AG09309 (cell line): Measurements from ENCODE around the gene NAB2.

Experiments
- DNase-seq: peaks from one replicate; pipeline ENCODE4 v3.0.0-alpha.2; 2010; ENCODE audit warnings: low read depth
- H3K4me3 ChIP-seq: 2 replicates; pipeline ENCODE4 v1.5.1; 2011; ENCODE audit warnings: mild to moderate bottlenecking, low read depth, low read length, moderate library complexity; ENCODE audit not compliant: control insufficient read depth
- CTCF ChIP-seq: IDR thresholded peaks from 2 replicates; pipeline ENCODE4 v1.5.1; 2011; ENCODE audit warnings: mild to moderate bottlenecking, low read depth, low read length, inconsistent platforms; ENCODE audit not compliant: insufficient read depth, control insufficient read depth; ENCODE audit errors: missing control alignments

Gene NAB2, protein sequence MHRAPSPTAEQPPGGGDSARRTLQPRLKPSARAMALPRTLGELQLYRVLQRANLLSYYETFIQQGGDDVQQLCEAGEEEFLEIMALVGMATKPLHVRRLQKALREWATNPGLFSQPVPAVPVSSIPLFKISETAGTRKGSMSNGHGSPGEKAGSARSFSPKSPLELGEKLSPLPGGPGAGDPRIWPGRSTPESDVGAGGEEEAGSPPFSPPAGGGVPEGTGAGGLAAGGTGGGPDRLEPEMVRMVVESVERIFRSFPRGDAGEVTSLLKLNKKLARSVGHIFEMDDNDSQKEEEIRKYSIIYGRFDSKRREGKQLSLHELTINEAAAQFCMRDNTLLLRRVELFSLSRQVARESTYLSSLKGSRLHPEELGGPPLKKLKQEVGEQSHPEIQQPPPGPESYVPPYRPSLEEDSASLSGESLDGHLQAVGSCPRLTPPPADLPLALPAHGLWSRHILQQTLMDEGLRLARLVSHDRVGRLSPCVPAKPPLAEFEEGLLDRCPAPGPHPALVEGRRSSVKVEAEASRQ

DNA sequence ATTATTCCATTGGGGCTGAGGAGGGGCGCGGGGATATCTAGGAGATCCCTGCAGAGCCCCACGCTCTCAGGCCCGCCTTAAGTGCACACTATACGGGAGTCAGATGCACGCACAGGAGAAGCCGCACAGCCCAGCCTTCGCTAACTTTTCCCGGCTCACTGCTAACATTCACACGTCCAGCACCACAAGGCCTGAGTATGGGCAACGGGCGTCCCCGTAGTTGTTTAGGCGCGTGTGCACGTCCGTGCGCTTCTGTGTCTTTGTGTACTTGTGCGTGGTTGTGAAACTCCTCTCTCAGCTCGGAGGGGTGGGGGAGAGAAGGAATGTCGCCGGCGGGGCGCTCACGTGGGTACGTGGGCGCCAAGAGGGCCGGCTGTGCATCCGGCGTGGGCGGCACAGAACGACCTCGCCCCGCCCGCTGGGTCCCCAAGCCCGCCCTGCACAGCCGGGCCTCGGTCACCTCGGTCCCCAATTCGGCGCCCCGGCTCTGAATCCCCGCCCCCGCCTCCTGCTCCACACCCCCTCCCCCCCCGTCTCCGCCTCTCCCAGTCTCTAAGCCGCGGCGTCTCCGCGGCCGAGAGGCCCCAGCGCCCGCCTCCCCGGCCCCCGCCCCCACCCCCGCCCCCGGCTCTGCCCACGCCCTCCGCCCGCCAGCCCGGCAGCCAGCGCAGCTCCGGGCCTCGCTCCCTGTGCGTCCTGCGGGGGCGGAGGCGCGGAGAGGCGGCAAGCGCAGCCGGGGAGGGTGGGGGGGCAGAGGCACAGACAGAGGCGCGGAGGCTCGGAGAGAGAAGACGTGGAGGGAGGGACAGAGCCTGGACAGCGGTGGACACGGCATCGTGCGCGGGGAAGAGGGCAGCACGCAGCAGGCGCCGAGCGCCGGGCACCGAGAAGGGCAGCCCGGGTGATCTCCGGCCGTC, at the start of gene NAB2:
TSS of gene NAB2 (plus strand) at position 761 of the 917 bp plus-strand sequence. CDS start 158 bp downstream, outside the sequence.
- peak within 1 kb of the TSS; percentile 86 for H3K4me3 ChIP-seq
- peak; percentile 92 for DNase-seq
- no peak for TF ChIP-seq CTCF

GRCh38 chr12:57040211-57040610, 48.7 kb upstream of the NAB2 start:
- no peak for DNase-seq
- TF ChIP-seq CTCF = no peak
- no peak overlapping the region for H3K4me3 ChIP-seq

GRCh38 chr12:57040750-57041149, 48.2 kb upstream of the NAB2 start:
- H3K4me3 ChIP-seq = no peak overlapping the region
- DNase-seq = no peak
- TF ChIP-seq CTCF = no peak

- TF ChIP-seq CTCF = no peak
- no peak overlapping the region for H3K4me3 ChIP-seq
- DNase-seq = no peak
These were observed 46.2 kb upstream of the NAB2 start for GRCh38 chr12:57042695-57043094.

DNA sequence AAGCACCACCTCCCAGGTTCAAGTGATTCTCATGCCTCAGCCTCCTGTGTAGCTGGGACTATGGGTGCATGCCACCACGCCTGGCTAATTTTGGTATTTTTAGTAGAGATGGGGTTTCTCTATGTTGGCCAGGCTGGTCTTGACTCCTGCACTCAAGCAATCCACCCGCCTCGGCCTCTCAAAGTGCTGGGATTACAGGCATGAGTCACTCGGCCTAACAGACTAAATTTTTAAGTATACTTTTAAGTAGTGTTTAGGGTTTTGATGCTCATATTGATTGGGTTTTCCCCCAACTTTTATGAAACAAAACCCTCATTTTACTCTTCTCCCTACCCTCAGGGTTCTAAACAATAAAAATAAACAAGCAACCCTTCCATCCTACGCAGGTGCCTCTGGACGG, 44.4 kb upstream of the NAB2 start:
- no peak for DNase-seq
- no peak for TF ChIP-seq CTCF
- H3K4me3 ChIP-seq = no peak overlapping the region

DNA sequence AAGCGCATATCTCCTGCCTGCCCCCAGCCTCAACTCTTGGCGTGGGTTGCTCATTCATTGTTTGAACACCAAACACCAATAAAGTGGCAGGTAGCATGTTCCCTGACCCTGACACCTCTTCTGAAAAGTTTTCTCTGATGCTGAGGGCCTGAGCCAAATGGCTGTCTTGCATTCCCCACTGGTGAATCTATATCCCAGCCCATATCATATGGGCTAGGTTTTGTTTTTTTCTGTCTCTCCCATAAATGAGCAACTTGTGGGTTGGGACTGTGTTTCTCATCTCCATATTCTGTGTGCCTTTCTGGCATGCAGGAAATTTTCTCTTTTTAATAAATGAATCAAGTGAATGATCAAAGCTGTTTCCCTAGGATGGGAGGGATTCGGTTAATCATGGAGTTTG, 44.0 kb upstream of the NAB2 start:
- no peak for DNase-seq
- no peak for TF ChIP-seq CTCF
- H3K4me3 ChIP-seq = no peak overlapping the region
